Measurements from ENCODE around the gene ZNF398. TPM values are rescaled to one million over a fixed set of nuclear protein-coding genes. Genes with fewer than 3 reads are reported as not detected.

Gene ZNF398
- total RNA-seq, 1 experiment from 2014 or later, result 62.1 TPM

DNA sequence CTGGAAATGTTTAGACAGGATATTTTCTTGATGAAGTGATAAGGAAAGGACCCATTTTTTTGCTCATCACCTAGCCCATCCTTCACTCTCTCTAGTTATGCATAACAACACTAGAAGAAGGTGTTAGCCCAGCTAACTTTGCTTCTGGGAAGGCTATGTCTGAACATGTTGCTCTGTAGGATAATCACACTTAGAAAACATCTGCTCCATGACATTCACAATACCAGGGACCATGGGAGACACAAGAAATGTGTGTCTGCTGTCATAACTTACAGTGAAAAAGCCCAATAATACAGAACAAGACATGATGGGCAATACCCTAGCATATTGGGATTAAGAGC lies 34.2 kb downstream of the ZNF398 start:
- H3K9me3 ChIP-seq (ENCODE audit: control insufficient read depth, low read depth, low read length), result no peaks in the 10 kb centered on the region
- H3K27me3 ChIP-seq (ENCODE audit: insufficient read depth, low read length), result no peaks in the 10 kb centered on the region
- no peaks in the 10 kb centered on the region; a peak in 2 of 5 replicates for H3K9me3 Mint-ChIP-seq
- H3T11ph ChIP-seq (ENCODE audit: low read length), result no peak overlapping the region
- no peak overlapping the region for H2BK20ac ChIP-seq (ENCODE audit: low read depth, low read length, poor library complexity, severe bottlenecking)
- no peak overlapping the region for H2BK12ac ChIP-seq (ENCODE audit: insufficient read length, low read depth, low read length)
- H3K4me1 Mint-ChIP-seq, result no peaks in the 10 kb centered on the region
- H3K18ac ChIP-seq (ENCODE audit: insufficient read length, low read depth, low read length), result no peak overlapping the region
- H2BK5ac ChIP-seq (ENCODE audit: insufficient read length, low read length), result no peak overlapping the region
- no peaks in the 10 kb centered on the region for H4K20me1 ChIP-seq (ENCODE audit: control insufficient read depth, insufficient read depth, insufficient read length)
- no peak overlapping the region for H3K56ac ChIP-seq (ENCODE audit: insufficient read length, low read depth, low read length)
- H2BK120ac ChIP-seq (ENCODE audit: low read depth, low read length, poor library complexity, severe bottlenecking), result no peak overlapping the region
- no peak overlapping the region for H3K27ac ChIP-seq (ENCODE audit: insufficient read length, low read depth, low read length)
- H3K79me1 ChIP-seq (ENCODE audit: insufficient read depth, low read depth, low read length, poor library complexity, severe bottlenecking), result no peaks in the 10 kb centered on the region
- no peaks in the 10 kb centered on the region for H3K23me2 ChIP-seq (ENCODE audit: insufficient read length, low read depth, low read length, poor library complexity, severe bottlenecking)
- no peaks in the 10 kb centered on the region for H3K4me1 ChIP-seq (ENCODE audit: insufficient read depth, low read length)
- no peak overlapping the region for H4K5ac ChIP-seq (ENCODE audit: insufficient read length, low read depth, low read length)
- no peak overlapping the region for H2AFZ ChIP-seq (ENCODE audit: low read length)
- no peak overlapping the region for H3K9ac ChIP-seq (ENCODE audit: extremely low read depth, insufficient read length, low read length)
- no peak overlapping the region for H3K4me3 Mint-ChIP-seq
- H3K14ac ChIP-seq (ENCODE audit: insufficient read depth, low read length), result no peak overlapping the region
- no peak for DNase-seq
- no peak overlapping the region for H3K23ac ChIP-seq (ENCODE audit: insufficient read length, low read depth, low read length)
- no peak overlapping the region for H3K27ac Mint-ChIP-seq
- H2BK15ac ChIP-seq (ENCODE audit: low read depth, low read length), result no peak overlapping the region
- TF ChIP-seq, protein P1, sequence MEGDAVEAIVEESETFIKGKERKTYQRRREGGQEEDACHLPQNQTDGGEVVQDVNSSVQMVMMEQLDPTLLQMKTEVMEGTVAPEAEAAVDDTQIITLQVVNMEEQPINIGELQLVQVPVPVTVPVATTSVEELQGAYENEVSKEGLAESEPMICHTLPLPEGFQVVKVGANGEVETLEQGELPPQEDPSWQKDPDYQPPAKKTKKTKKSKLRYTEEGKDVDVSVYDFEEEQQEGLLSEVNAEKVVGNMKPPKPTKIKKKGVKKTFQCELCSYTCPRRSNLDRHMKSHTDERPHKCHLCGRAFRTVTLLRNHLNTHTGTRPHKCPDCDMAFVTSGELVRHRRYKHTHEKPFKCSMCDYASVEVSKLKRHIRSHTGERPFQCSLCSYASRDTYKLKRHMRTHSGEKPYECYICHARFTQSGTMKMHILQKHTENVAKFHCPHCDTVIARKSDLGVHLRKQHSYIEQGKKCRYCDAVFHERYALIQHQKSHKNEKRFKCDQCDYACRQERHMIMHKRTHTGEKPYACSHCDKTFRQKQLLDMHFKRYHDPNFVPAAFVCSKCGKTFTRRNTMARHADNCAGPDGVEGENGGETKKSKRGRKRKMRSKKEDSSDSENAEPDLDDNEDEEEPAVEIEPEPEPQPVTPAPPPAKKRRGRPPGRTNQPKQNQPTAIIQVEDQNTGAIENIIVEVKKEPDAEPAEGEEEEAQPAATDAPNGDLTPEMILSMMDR (conservative IDR thresholded peaks at IDR 0.05), result no peak
- H4K91ac ChIP-seq (ENCODE audit: insufficient read length, low read depth, low read length), result no peak overlapping the region
- H3K27me3 Mint-ChIP-seq (ENCODE audit: low read depth), result no peaks in the 10 kb centered on the region
- H3K79me2 ChIP-seq (ENCODE audit: insufficient read depth, low read length), result no peaks in the 10 kb centered on the region
- no peak overlapping the region for H2AK5ac ChIP-seq (ENCODE audit: insufficient read length, low read length)
- H3K36me3 Mint-ChIP-seq (ENCODE audit: insufficient read depth in 1 of 3, low read depth in 3 of 3), result peaks cover 35 to 68% (median 38%) of the 10 kb centered on the region in 3 experiments
- H4K8ac ChIP-seq (replicated peaks; ENCODE audit: insufficient read length, low read depth, low read length), result no peak overlapping the region
- H3K4me2 ChIP-seq (ENCODE audit: insufficient read depth, insufficient read length, low read length), result no peak overlapping the region
- no peak overlapping the region for H3K4ac ChIP-seq (ENCODE audit: low read depth, low read length)

Data from H9 (cell line).